GM12891 (cell line): ENCODE data around the gene TPP2.

Source experiments
- DNase-seq: peaks from one replicate; pipeline ENCODE4 v3.0.0; 2011; ENCODE audit warnings: low spot score; ENCODE audit not compliant: insufficient read length
- FAIRE-seq: peaks from 2 replicates; lab custom pipeline; 2011; peaks lifted over from hg19 to GRCh38; lab: Jason Lieb, UNC
- PAX5 ChIP-seq: IDR thresholded peaks from 2 replicates; pipeline ENCODE4 v1.6.1; 2011; ENCODE audit warnings: low read length, moderate library complexity, mild to moderate bottlenecking; ENCODE audit not compliant: insufficient read depth, severe bottlenecking
- POLR2A ChIP-seq: IDR thresholded peaks from 2 replicates; pipeline ENCODE4 v1.6.1; 2011; ENCODE audit warnings: low read depth, low read length, control low read depth
- POLR2AphosphoS5 ChIP-seq: IDR thresholded peaks from 2 replicates; pipeline ENCODE4 v1.6.1; 2011; ENCODE audit warnings: low read depth, low read length, control low read depth
- POU2F2 ChIP-seq: IDR thresholded peaks from 2 replicates; pipeline ENCODE4 v1.6.1; 2011; ENCODE audit warnings: low read depth, mild to moderate bottlenecking, control low read depth, low read length, moderate library complexity
- SPI1 ChIP-seq: IDR thresholded peaks from 2 replicates; pipeline ENCODE4 v1.6.1; 2011; ENCODE audit warnings: low read depth, low read length, control low read depth
- TAF1 ChIP-seq: IDR thresholded peaks from 2 replicates; pipeline ENCODE4 v1.6.1; 2011; ENCODE audit warnings: low read depth, low read length, control low read depth

TPP2 gene

DNA sequence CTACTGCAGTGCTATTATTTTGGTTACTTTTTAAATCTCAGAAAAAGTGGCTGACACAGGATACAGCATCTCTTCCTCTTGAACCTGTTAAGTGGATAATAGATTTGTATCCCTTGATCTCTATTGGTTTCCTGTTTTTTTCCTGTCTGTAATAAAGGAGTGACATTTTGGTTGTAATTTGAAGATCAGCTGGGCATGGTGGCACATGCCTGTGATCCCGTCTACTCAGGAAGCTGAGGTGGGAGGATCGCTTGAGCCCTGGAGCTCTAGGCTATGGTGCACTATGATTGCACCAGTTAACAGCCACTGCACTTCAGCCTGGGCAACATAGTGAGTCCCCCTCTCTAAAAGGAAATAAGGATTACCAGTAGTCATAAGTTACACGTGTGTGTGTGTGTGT lies 51.3 kb downstream of the TPP2 start:
- FAIRE-seq: peak; percentile 16
- no peak for DNase-seq
- TF ChIP-seq PAX5 (no peak), POLR2AphosphoS5 (no peak), POU2F2 (no peak), TAF1 (no peak), SPI1 (no peak), POLR2A (no peak)

DNA sequence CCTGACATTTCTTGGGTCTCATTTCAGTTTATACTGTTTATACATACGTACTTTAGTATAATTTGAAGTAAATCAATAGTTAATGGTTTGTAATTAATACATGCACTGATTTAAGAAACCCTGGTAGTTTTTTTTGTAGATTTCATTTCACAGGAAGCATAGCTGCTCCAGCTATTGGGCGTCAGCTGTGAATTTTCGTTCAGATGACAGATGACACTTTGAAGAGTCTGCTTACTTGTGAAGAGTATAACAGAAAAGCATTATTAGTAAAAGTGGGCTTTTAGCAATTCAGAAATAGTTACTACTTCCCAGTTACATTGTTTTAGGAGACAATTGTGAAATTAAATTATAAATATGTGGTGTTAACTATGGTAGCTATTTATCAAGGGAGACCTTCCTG lies 53.7 kb downstream of the TPP2 start:
- TF ChIP-seq POLR2A (no peak), POLR2AphosphoS5 (no peak), PAX5 (no peak), SPI1 (no peak), TAF1 (no peak), POU2F2 (no peak)
- FAIRE-seq (no peak), DNase-seq (no peak)

DNA sequence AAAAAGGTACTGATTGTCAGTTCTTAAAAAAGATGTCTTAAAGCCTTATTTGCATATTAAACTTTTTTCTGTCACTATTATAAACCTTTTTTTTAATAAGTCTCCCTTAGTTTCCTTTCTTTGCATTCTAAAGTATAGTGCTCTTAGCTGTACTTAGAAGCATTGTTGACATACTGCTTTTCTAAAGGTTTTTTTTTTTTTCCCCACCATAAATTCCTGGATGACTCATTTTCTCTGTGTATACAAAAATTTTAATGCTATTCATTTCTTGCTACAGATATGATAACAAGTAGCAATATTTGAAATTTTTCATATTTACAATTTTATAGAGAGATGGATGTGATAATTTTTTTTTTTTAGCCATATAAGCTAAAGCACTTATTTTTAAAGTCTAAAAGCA lies 54.6 kb downstream of the TPP2 start:
- no peak for TF ChIP-seq PAX5
- no peak for TF ChIP-seq POLR2A
- no peak for TF ChIP-seq POU2F2
- TF ChIP-seq TAF1: no peak
- TF ChIP-seq SPI1: no peak
- TF ChIP-seq POLR2AphosphoS5: no peak
- DNase-seq: no peak
- no peak for FAIRE-seq

DNA sequence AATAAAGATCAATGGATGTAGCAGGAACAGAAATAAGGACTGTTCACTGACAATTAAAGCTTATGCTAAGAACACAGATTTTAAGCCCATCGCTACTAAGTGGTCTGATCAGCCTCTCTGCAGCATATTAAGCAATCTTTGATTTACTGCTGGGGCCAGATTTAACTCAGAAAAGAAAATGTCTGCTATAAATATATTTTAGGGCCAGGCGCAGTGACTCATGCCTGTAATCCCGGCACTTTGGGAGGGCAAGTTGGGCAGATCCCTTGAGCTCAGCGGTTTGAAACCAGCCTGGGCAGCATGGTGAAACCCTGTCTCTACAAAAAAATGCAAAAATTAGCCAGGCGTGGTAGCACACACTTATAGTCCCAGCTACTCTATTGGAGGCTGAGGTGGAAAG lies 55.1 kb downstream of the TPP2 start:
- TF ChIP-seq PAX5: no peak
- TF ChIP-seq SPI1: no peak
- no peak for TF ChIP-seq POU2F2
- TF ChIP-seq POLR2A: no peak
- no peak for TF ChIP-seq TAF1
- no peak for TF ChIP-seq POLR2AphosphoS5
- no peak for DNase-seq
- no peak for FAIRE-seq

DNA sequence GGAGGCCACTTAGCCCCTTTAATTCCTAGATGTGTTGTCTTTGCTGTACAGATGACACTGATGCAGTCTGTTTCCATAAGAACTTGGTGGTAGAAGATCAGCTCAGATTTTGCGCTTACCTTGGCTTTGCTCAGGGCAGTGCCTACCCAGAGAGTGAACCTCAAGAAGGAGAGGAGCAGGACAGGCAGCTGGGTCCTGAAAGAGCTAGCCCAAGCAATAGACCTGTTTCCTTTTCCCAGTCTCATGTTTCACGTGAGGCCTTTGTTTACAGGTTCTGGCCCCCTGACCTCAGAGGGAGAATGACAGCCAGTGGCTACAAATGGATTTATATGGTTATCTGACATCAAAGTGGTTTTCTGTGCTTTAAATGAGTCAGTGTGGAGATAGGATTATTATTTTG lies 58.0 kb downstream of the TPP2 start:
- FAIRE-seq: peak; percentile 47
- TF ChIP-seq POLR2AphosphoS5: no peak
- TF ChIP-seq TAF1: no peak
- TF ChIP-seq SPI1: no peak
- no peak for TF ChIP-seq POLR2A
- TF ChIP-seq POU2F2: no peak
- TF ChIP-seq PAX5: no peak
- no peak for DNase-seq

DNA sequence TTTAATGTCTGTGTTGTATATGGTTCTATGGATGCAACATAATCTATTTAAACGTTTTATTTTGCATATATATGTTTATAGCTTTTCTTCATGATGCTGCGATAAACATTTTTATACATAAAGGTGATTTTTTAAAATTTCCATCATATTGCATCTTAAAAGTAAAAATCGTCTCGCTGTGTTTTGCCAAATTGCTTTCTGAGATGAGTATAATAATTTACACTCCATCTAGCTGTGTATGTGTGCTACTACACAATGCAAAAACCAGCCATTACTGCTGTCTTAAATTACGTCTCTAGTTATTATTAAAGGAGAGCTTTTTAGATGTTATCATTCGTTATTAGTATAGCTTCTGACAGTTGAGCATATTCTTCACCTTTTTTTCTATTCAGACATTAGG lies 60.8 kb downstream of the TPP2 start:
- TF ChIP-seq TAF1 (no peak), PAX5 (no peak), POLR2A (no peak), SPI1 (no peak), POU2F2 (no peak), POLR2AphosphoS5 (no peak)
- FAIRE-seq: no peak
- DNase-seq: no peak

DNA sequence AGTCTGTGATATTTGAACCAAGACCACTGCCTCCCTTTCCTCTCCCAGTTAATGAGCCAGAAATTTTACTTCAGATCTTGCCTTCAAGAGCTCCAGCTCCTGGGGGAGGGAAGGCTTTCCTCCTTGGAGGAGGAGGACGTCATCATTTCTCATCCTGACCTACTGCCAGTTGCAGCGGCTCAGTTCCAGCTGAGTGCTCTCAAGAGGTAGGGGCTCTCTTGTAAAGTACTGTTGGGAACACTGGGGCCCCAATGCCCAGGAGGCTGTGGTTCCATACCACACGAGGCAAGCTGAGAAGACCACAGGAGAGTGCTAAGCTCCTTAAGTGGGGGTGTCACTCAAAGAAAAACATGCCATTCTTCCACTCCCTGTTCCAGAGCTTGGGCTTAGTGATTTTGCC lies 61.9 kb downstream of the TPP2 start:
- DNase-seq (no peak), FAIRE-seq (no peak)
- TF ChIP-seq TAF1: no peak
- TF ChIP-seq PAX5: no peak
- no peak for TF ChIP-seq POLR2A
- TF ChIP-seq POLR2AphosphoS5: no peak
- TF ChIP-seq POU2F2: no peak
- TF ChIP-seq SPI1: no peak

DNA sequence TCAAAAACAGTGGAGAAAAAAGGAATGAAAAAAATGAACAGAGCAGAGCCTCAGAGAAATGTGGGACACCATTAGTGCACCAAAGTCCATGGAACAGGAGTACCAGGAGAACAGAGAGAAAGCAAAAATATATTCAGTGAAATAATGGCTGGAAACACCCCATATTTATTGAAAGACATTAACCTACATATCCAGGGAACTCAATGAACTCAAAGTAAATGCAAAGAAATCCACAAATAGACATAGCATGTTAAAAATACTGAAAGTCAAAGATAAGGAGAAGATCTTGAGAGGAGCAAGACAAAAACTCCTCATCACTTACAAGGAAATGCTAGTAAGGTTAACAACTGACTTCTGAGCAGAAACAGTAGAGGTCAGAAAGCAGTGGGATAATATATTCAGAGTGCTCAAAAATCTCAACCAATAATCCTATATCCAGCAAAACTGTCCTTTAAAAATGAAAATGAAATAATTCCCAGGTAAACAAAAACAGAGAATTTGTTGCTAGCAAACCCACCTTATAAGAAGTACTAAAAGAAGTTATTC lies 62.5 kb downstream of the TPP2 start:
- TF ChIP-seq POU2F2 (no peak), PAX5 (no peak), POLR2A (no peak)
- DNase-seq (no peak), FAIRE-seq (no peak)

DNA sequence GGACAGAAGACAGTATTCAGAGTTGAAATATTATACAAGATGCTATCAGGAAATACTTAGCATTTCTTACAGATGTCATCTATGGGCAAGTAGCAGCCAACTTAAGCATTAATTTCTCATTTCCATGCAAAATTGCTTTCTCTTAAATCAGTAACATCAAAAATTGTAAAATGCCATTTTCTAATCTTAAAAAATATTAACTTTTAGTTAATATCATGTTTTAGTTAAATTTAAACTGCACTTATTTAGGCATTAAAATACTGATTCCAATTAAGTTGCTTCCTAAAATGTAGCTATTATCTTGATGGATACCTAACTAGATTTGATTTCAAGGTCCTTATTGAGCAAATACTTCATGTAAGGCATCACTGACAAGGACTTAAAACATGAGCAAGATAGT lies 70.2 kb downstream of the TPP2 start:
- FAIRE-seq (no peak), DNase-seq (no peak)
- TF ChIP-seq POU2F2 (no peak), SPI1 (no peak), TAF1 (no peak), PAX5 (no peak), POLR2AphosphoS5 (no peak), POLR2A (no peak)

DNA sequence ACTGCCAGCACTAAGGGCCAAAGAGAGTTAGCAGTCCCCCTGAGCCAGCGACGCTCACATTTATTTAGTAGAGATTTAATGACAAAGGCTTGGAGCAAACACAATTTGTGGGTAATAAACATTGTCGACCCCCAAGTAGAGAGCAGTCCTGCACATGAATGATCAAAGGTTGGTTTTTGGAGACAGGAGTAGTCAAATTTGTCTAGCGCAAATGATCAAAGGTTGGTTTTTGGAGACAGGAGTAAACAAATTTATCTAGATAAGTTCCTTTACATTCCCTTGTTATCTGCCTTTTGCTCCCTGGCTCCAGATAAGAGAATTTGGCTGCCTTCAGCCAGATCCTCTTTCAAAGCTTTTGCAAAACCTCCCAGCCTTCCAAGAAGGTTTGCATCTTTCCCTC lies 71.1 kb downstream of the TPP2 start:
- DNase-seq: no peak
- TF ChIP-seq PAX5 (no peak), POU2F2 (no peak), SPI1 (no peak), POLR2A (no peak), TAF1 (no peak), POLR2AphosphoS5 (no peak)
- no peak for FAIRE-seq

DNA sequence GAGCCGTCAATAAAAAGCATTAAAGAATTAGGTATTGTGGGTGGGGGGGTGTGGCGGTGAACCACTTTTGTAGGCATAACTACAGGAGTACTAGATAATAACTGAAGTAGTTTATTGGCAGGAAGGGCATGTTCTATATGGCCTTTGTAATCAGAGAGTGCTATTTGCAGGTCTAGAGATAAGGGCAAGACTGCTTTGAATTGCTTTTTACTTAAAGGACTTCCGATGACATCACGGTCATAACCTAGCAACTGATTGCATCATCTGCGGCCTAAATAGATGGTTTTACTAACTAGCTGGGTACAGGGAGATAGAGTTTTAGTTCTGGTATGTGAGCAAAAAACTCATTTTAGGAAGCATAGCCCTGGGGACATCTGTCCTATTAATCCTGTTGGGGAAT lies 73.3 kb downstream of the TPP2 start:
- no peak for TF ChIP-seq PAX5
- TF ChIP-seq POLR2A: no peak
- TF ChIP-seq POU2F2: no peak
- DNase-seq: no peak
- no peak for FAIRE-seq
